Activated CD8-positive, alpha-beta memory T cell treated with anti-CD3 and anti-CD28 coated beads, Interleukin-2, amount 50 U/mL, for 48 hours (primary cell): Measurements from ENCODE around the gene LOXHD1.

ENCODE experiments used
- DNase-seq: peaks from one replicate; pipeline ENCODE4 v3.0.0-alpha.2; 2020

Gene LOXHD1

GRCh38 chr18:46574000-46574742 is 82.8 kb downstream of the LOXHD1 start:
- DNase-seq, result no peak

- no peak for DNase-seq
Observed at GRCh38 chr18:46573156-46573555, 83.9 kb downstream of the LOXHD1 start.

GRCh38 chr18:46571756-46572155 is 85.3 kb downstream of the LOXHD1 start:
- DNase-seq, result no peak

- DNase-seq, result no peak
Observed at GRCh38 chr18:46570666-46571065, 86.4 kb downstream of the LOXHD1 start.

GRCh38 chr18:46570134-46570533 is 86.9 kb downstream of the LOXHD1 start:
- no peak for DNase-seq

DNA sequence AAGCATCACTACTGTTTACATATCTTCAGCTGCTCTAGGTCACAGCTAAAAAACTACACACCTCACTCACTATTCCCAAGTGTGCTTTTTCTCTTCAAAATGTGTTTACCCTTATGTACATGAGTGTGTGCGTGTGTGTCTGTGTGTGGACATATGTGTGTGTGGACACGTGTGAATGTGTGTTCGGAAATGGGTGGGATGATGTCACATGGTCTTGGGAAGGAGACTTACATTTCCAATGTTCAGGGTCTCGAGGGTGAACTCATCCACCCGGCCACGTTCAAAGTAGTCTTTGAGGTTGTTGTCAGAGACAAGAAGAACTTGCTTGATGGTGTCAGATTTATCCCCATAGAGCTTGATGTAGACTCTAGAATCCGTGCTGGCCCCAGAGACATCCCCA is 87.8 kb downstream of the LOXHD1 start:
- no peak for DNase-seq

- DNase-seq, result no peak
Observed at GRCh38 chr18:46567196-46567595, 89.8 kb downstream of the LOXHD1 start.

GRCh38 chr18:46566111-46566510 is 90.9 kb downstream of the LOXHD1 start:
- DNase-seq, result no peak

DNA sequence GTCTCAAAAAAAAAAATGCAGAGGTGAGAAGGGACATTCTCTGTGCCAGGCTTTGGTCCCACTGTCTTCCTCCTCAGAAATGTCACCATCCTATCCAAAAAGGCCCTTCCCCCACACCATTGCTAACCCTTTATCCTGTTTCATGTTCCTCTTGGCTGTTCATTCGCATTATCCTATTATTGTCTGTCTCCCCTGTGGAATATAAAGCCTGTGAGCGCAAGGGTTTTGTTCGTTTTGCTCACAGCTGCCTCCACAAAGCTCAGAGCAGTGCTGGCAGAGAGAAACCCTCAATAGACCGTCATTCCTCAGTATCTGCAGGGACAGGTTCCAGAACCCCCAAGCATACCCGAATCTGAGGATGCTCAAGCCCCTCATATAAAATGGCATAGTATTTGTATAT is 91.8 kb downstream of the LOXHD1 start:
- no peak for DNase-seq

GRCh38 chr18:46563317-46563716 is 93.7 kb downstream of the LOXHD1 start:
- no peak for DNase-seq

GRCh38 chr18:46562674-46563192 is 94.3 kb downstream of the LOXHD1 start:
- DNase-seq, result no peak

- peak; percentile 38 for DNase-seq
Observed at GRCh38 chr18:46560671-46561045, 96.4 kb downstream of the LOXHD1 start.

- DNase-seq, result peak; percentile 6
Observed at GRCh38 chr18:46559946-46560670, 96.9 kb downstream of the LOXHD1 start.

DNA sequence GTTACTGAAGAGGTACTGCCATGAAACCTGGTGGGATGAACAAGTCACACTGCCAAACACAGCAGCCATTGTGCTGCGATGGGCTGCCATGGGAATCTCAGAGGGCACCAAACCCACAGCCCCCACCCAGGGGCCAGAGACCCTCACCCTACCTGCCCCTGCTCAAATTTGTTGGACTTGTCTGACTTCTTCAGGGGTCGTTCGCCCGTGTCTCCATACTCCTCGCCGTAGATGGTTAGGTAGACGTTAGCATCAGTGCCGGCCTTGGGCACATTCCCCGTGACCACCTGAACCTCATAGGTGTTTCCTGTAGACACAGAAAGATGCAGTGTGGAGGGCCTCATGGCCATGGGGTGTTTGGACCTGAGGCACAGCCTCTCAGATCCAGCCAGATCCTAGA is 97.7 kb downstream of the LOXHD1 start:
- DNase-seq, result peak; percentile 18

DNA sequence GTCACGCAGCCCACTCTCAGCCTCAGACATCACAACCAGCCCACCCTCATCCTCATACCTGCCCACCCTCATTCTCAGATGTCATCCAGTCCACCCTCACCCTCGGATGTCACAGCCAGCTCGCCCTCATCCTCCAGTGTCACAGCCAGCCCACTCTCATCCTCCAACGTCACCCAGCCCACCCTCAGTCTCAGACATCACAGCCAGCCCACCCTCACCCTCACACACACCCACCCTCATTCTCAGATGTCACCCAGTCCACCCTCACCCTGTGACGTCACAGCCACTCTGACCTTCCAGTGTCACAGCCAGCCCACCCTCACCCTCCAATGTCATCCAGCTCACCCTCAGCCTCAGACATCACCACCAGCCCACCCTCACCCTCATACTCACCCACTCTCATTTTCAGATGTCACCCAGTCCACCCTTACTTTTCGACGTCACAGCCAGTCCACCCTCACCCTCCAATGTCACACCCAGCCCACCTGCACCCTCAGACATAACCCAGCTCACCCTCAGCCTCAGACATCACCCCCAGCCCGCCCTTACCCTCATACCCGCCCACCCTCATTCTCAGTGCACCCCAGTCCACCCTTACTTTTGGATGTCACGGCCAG is 100.3 kb downstream of the LOXHD1 start:
- no peak for DNase-seq

- DNase-seq, result no peak
Observed at GRCh38 chr18:46555724-46556123, 101.3 kb downstream of the LOXHD1 start.

GRCh38 chr18:46555213-46555612 is 101.8 kb downstream of the LOXHD1 start:
- DNase-seq, result no peak

DNA sequence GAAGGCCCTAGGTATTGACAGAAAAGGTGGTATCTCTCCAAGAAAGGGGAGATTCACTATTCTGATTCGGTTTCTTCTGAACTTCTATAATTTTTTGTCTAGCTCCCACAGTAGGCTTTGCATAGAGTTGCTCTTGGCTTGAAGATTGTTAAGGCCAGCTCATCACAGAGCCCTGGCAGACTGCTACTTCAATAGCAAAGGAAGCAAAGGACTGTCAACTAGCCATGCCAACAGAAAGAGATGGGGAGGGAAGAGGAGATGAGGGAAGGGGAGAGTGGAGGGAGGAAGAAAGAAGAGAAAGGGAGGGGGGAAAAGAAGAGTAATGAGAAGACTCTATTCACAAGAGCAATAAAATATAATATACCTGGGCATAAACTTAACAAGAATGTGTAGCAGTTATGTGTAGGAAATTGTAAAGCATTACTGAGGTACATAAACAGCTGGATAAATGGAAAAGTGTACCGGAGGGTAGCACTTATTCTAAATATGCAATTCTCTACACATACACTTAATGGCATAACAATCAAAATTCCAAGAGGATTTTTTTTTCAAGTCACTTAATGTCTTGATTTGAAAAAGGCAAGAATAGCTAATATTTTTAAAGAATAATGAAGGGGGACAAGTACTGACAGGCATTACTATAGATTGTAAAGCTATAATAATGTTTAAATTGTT is 102.5 kb downstream of the LOXHD1 start:
- no peak for DNase-seq

GRCh38 chr18:46550609-46551008 is 106.4 kb downstream of the LOXHD1 start:
- DNase-seq, result no peak

- DNase-seq, result no peak
Observed at GRCh38 chr18:46547520-46547919, 109.5 kb downstream of the LOXHD1 start.

- no peak for DNase-seq
Observed at GRCh38 chr18:46546111-46546640, 110.8 kb downstream of the LOXHD1 start.

GRCh38 chr18:46542545-46542944 is 114.5 kb downstream of the LOXHD1 start:
- no peak for DNase-seq

DNA sequence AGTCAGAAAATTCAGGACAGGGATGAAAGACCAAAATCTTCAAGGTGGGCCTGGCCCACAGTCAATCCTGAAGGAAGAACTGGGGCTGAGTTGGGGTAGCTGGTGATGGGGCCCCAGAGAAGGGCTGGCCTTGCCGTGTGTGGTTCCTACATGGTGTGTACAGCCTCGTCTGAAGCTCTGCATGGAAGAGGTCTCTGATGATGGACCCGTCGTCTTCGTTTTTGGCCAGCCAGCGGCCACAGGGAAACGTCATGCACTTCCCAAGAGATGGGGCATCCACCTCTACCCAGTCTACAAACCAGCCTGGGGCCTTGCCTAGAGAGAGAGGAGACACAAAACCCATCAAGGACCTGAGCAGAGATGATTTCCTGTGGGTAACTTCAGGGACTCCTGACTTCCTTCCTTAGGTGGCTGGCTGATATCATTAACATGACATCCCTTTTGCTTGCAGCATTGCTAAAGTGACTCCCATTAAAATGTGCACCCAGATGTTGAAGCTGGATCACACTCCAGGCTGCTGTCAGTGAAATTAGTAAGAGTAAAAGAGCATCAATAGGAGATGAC is 115.3 kb downstream of the LOXHD1 start:
- no peak for DNase-seq
